NCI-H446 treated with DMSO at 0.1 percent for 48 hours (cell line): Measurements from ENCODE around the gene MSANTD4.
"Not testable (repeated sequence)": the region's sequence is repeated elsewhere in the genome, so short reads cannot be mapped to it uniquely, and the experiment has no call there.

Experiments
- DNase-seq: peaks from one replicate; lab custom pipeline; 2025; lab: John Stamatoyannopoulos, UW

Gene MSANTD4

DNA sequence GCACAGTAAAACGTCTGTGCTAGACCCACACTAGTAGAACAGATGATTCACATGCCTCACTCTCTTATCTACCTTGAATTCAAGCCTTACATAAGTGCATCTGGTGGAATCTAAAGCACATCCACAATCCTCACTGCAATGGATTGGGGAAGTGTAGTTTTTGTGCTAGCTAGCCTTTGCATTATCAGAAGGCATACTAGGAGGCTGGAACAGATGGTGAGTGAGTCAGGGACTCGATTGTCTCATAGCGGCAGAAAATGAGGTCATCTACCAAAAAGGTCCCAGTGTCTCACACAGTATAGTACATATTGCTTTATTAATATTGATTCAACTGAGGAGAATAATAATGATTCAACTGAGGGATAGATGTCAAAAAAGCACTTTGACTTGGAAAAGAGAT is 9.3 kb downstream of the MSANTD4 start:
- peak; percentile 94 for DNase-seq

DNA sequence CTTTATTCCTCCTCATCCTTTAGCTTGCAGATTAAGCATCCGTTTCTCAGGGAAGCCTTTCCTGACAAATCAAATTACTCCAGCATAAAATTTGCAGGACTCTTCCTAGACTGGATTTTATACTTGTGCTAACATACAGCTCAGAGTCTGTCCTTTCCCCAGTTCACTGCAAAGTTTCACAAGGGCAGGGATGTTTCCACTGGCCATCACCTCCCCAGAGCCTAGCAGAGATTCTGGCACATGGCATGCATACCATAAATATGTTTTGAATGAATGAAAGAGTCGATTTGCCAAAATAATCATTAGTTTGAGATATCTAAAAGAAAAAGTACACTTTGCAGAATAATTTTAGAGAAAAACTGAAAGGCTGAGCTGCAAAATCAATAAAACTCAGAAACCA is 10.6 kb downstream of the MSANTD4 start:
- no peak for DNase-seq

GRCh38 chr11:106003094-106003493 is 18.9 kb downstream of the MSANTD4 start:
- not testable (repeated sequence) for DNase-seq

DNA sequence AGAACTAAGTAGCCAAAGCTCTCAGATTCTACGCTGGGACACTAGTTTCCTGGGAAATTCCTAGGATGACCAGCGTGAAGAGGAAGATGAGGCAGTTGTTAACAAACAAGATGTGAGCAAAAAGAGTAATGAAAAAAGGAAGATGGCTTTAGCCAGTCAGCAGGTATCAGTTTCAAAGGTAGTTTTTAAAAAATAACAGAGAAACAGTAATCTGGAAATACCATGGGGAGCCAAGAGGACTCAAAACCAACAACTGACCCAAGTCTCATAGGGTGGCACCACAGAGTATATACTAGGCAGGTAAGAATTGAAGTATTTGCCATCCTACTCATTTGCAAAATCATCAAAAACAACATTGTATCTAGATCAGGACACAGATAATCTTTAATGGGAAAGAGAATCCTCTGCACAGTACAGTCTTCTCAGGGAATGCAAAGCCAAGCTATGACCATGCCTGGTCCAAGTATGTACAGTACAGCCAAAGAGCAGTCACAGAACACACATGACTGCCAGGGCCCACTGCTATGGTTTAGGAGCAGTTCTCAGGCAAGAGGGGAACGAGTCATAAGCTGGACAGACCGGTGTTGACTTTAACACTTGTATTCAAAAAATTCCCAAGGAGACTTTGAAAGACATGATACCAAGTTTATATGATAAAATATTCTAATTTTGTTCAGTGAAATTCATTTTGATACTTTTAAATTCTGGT is 20.6 kb downstream of the MSANTD4 start:
- DNase-seq: no peak

DNA sequence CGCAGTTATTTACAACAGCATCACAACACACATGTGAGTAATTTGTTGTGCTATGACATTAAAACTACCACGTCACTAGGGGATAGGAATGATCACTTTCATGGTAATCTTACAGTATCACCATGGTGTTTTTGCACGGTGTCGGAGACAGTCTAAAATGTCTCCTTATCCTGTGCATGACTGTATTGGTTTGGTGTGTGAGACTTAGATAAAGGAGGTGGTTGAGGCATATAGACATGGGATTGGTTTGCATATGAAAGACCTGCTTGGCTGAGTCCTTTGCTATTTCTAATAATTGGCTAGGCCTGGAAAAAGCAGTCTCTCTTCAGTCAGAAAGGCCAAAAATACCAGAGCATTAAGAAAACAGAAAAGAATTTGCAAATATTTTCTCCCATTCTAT is 30.2 kb downstream of the MSANTD4 start:
- DNase-seq: no peak

GRCh38 chr11:105989124-105989523 is 32.9 kb downstream of the MSANTD4 start:
- no peak for DNase-seq

DNA sequence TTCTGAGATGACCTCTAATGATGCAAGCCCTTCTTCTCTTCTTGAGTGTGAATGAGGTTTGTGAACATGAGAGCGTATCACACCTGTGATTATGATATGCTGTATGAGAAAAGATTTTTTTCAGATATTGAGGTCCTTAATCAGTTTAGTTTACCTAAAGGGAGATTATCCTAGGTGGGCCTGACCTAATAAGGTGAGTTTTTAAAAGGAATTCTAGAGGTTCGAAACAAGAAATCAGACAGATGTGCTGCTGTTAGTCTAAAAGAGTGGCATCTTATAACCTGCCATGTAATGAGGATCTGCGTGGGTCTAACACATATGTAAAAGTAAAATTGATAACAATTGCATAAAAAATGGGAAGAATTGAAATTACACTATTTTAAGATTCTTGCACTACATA is 33.8 kb downstream of the MSANTD4 start:
- DNase-seq: no peak

- DNase-seq: no peak
Measured at GRCh38 chr11:105986554-105986953, 35.5 kb downstream of the MSANTD4 start.

- no peak for DNase-seq
Measured at GRCh38 chr11:105979997-105980703, 41.9 kb downstream of the MSANTD4 start.

DNA sequence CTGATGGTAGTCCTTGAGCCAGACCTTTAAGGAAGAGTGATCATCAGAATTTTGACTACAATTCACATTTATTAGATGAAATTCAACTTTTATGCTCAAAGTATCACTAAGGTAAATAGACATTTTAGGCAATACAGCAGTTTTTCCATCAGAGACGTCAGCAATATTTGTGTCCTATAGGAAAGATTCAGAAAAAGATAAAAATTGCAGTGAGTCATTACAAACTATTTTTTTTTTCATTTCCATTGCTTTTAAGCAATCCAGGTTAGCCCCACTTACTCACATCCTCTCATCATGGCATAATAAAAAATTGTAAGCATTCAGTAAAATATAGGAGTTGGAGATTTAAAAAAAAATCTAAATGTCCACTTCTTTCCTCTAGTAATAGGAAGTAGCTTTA is 46.9 kb downstream of the MSANTD4 start:
- DNase-seq: no peak

DNA sequence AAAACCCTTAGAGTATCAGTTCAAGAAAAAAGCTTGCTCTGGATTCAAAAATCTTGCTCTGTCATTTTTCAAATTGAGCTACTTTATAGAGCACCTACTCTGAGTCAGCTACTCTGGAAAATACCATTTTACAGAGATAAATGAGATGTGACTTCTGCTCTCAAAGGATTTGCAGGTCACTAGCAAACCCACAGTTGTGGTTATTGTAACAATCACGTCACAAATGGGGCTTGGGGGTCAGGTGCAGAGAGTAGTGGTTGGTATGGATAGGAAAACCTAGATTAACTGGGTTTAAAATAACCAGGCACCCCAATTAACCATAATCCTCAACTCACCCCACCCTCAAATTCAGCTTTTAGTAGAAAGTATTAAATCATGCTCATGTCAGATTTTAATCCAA is 52.3 kb downstream of the MSANTD4 start:
- DNase-seq: no peak

- DNase-seq: no peak
Measured at GRCh38 chr11:105968021-105968697, 53.9 kb downstream of the MSANTD4 start.

DNA sequence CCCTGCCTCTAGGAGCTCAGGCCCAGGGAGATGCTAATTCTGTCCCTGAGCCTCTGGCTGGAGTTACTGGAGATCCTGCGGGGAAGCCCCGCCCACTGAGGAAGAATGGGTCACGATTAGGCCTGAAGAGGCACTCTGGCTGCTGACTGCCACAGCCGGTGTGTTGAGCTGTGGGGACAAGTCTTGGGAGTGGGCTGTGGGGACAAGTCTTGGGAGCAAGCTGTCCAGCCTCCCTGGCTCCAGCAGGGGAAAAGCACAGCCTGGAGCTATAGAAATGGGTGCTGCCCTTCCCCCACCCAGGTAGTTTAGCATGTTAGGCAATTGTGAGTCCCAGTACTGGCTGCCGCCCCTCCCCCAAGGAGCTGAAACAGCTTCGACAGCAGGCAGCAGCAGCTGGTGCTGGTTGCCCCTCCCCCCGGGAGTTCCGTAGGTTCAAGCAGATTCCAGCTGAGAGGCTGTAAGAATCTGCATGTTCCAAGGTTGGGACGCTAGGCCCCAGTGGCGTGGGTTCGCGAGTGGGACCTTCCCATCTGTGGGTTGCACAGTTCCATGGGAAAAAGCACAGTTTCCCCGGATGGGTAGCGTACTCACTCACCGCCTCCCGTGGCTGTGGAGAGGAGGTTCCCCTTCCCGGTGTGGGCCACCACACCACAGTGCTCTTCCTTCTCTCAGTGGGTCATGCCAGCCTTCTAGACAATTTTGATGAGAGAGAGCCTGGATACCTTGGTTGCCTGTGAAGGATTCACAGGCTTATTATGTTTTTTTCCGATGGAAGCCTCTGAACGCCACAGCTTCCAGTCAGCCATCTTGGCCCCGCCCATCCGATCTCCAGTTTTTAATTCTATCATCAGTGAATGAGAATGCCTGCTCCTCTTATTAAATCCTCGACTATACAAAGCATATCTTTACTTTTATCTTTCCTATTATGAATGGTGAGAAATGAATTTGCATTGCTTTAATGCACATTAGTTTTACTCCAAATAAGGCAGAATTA is 61.5 kb downstream of the MSANTD4 start:
- DNase-seq: no peak
